Osteoblast (primary cell): ENCODE results near the gene ANGEL1. TPM values are rescaled to one million over a fixed set of nuclear protein-coding genes. Genes with fewer than 3 reads are reported as not detected.

Experiments
- DNase-seq: peaks from one replicate; pipeline ENCODE4 v3.0.0; 2011; ENCODE audit warnings: low spot score, mixed read lengths; ENCODE audit not compliant: insufficient read length; ENCODE audit errors: missing footprints
- H2AFZ ChIP-seq: 2 replicates; pipeline ENCODE4 v1.6.0; 2011; ENCODE audit warnings: mild to moderate bottlenecking, low read length
- H3K27ac ChIP-seq: 2 replicates; pipeline ENCODE4 v1.5.1; 2011; ENCODE audit warnings: mild to moderate bottlenecking, low read depth, low read length, moderate library complexity
- H3K27me3 ChIP-seq: 2 replicates; pipeline ENCODE4 v1.6.0; 2012; ENCODE audit warnings: mild to moderate bottlenecking, control low read depth, inconsistent platforms, low read length, moderate library complexity; ENCODE audit not compliant: insufficient read depth
- H3K36me3 ChIP-seq: 2 replicates; pipeline ENCODE4 v1.5.1; 2011; ENCODE audit warnings: mild to moderate bottlenecking, low read length, control low read depth, moderate library complexity; ENCODE audit not compliant: insufficient read depth
- H3K4me1 ChIP-seq: 2 replicates; pipeline ENCODE4 v1.5.1; 2011; ENCODE audit warnings: mild to moderate bottlenecking, low read length, control low read depth, moderate library complexity; ENCODE audit not compliant: insufficient read depth
- H3K4me2 ChIP-seq: 2 replicates; pipeline ENCODE4 v1.6.0; 2011; ENCODE audit warnings: mild to moderate bottlenecking, low read length; ENCODE audit not compliant: insufficient read depth
- H3K4me3 ChIP-seq: fragments of 200-600 bp; sonication (generic); 3 replicates; pipeline ENCODE4 v1.5.1; 2012; ENCODE audit warnings: mild to moderate bottlenecking, low read length, inconsistent platforms; ENCODE audit not compliant: insufficient read depth
- H3K79me2 ChIP-seq: 2 replicates; pipeline ENCODE4 v1.6.0; 2012; ENCODE audit warnings: mild to moderate bottlenecking, low read length, control low read depth, inconsistent platforms; ENCODE audit not compliant: insufficient read depth
- H3K9me3 ChIP-seq: 2 replicates; pipeline ENCODE4 v1.5.1; 2011; ENCODE audit warnings: low read depth, low read length, control low read depth
- H4K20me1 ChIP-seq: 2 replicates; pipeline ENCODE4 v1.6.0; 2012; ENCODE audit warnings: mild to moderate bottlenecking, low read length, control low read depth; ENCODE audit not compliant: insufficient read depth
- total RNA-seq: library from RNA; depleted of rRNA; stranded (reverse); fragments of >200 nt; gene quantifications from 2 replicates; pipeline ENCODE4 v1.2.3, GENCODE V29; 2012
- TF ChIP-seq, protein P1 (sequence below): IDR thresholded peaks from 2 replicates; pipeline ENCODE4 v1.5.1; 2011; ENCODE audit warnings: mild to moderate bottlenecking, low read depth, low read length, moderate library complexity; ENCODE audit errors: extremely low read depth

ANGEL1 gene
- total RNA-seq, 1 donor: 8.3 TPM

DNA sequence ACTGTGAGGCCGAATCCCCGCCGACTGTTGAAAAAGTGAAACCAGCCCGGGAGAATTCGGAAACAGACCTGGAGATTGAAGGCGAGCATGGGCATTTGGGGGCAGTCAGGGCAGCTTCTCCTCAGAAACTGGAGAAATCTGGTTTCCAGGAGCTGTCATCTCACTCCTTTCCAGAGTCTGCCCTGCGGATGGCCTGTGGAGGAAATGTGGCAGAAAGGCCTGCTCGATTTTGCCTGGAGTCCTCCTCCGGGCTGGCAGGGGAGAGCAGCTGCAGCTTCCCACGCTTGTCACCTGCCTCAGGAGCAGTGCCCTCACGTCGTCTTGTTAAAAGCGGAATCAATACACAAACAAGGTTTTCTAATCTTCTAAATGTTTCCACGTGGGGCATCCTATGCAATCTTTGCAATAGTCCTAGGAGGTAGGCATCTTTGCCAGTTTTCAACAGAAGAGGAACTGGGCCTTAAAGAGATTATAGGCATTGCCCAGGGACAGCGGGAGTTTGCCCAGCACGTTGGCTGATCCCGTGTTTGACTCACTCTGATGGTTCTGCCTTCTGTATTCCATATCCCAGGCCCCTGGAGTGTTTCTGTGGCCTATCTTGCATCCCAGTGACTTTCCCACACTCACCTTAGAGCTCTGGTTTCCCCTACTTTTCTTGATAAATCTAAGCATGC is 15.8 kb upstream of the ANGEL1 start:
- H3K27ac ChIP-seq: no peak overlapping the region
- no peaks in the 10 kb centered on the region for H3K9me3 ChIP-seq
- peak overlapping the region; percentile 92 for H2AFZ ChIP-seq
- peak overlapping the region; percentile 63 for H3K4me3 ChIP-seq
- no peak for DNase-seq
- H3K4me1 ChIP-seq: no peaks in the 10 kb centered on the region
- H4K20me1 ChIP-seq: no peaks in the 10 kb centered on the region
- no peaks in the 10 kb centered on the region for H3K27me3 ChIP-seq
- H3K4me2 ChIP-seq: peak overlapping the region; percentile 71
- no peaks in the 10 kb centered on the region for H3K79me2 ChIP-seq
- H3K36me3 ChIP-seq: no peaks in the 10 kb centered on the region
- TF ChIP-seq, protein P1, sequence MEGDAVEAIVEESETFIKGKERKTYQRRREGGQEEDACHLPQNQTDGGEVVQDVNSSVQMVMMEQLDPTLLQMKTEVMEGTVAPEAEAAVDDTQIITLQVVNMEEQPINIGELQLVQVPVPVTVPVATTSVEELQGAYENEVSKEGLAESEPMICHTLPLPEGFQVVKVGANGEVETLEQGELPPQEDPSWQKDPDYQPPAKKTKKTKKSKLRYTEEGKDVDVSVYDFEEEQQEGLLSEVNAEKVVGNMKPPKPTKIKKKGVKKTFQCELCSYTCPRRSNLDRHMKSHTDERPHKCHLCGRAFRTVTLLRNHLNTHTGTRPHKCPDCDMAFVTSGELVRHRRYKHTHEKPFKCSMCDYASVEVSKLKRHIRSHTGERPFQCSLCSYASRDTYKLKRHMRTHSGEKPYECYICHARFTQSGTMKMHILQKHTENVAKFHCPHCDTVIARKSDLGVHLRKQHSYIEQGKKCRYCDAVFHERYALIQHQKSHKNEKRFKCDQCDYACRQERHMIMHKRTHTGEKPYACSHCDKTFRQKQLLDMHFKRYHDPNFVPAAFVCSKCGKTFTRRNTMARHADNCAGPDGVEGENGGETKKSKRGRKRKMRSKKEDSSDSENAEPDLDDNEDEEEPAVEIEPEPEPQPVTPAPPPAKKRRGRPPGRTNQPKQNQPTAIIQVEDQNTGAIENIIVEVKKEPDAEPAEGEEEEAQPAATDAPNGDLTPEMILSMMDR: no peak

DNA sequence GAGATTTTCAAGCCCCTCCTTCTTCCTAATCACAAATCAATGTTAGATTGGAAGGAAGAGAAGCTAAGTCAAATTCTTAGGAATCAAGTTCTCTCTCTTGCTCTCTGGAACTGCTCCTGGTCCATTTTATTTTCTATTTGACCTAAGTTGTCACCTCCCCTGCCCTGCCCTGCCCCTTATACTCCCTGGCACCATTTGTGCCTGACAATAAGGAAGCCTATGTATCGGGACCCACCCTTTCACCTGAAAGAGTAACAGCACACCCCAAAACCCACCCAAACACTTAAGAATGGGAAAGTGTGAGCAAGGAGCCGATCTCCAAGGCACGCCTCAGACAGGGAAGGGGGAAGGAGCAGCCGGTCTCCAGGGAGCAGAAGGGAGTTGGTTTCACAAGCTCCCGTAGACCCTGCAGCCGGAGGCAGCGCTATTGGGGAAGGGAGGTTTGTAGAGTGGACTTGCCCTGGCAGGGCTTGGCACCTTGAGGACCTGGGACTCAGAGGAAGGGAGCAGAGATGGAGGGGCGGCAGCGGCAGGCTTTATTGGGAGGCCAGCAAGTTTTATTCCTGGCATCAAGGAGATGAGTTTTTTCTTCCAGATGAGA is 15.1 kb upstream of the ANGEL1 start:
- Histone ChIP-seq H3K79me2 (no peaks in the 10 kb centered on the region), H3K4me2 (peak overlapping the region; percentile 71), H3K36me3 (no peaks in the 10 kb centered on the region), H4K20me1 (no peaks in the 10 kb centered on the region), H3K27me3 (no peaks in the 10 kb centered on the region), H3K27ac (no peak overlapping the region), H2AFZ (peak overlapping the region; percentile 92), H3K4me1 (no peaks in the 10 kb centered on the region), H3K9me3 (no peaks in the 10 kb centered on the region), H3K4me3 (peak overlapping the region; percentile 63)
- TF ChIP-seq, protein P1: no peak
- no peak for DNase-seq

DNA sequence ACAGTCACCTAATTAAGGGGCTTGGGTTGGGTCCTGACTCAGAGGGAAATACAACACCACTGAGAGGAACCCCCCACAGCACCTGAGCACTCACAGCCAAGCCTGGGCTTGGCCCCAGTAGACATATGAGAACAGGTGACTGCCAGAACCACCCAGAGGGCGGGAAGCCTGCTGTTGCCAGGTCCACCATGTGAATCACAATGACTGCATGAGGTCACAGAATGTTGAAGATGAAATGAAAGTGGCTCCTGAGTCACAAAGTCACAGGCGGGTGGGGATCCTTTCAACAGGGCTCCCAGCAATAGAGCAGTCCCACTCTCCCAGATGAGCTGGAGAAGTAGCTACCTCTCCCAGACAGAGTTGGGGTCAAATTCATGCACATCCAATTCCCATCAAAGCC is 13.4 kb upstream of the ANGEL1 start, which contains the start of gene LRRC74A:
Gene LRRC74A (plus strand): TSS at position 287 of the 400 bp plus-strand sequence. CDS start 290 bp downstream, outside the sequence.
- Histone ChIP-seq H3K4me2 (no peak within 1 kb of the TSS), H3K4me3 (no peak within 1 kb of the TSS), H3K4me1 (no peaks in the 10 kb centered on the region), H3K27me3 (no peaks in the 10 kb centered on the region), H4K20me1 (no peaks in the 10 kb centered on the region), H2AFZ (no peak within 1 kb of the TSS), H3K79me2 (no peaks in the 10 kb centered on the region), H3K9me3 (no peaks in the 10 kb centered on the region), H3K36me3 (no peaks in the 10 kb centered on the region), H3K27ac (no peak within 1 kb of the TSS)
- no peak for DNase-seq
- TF ChIP-seq, protein P1: no peak

DNA sequence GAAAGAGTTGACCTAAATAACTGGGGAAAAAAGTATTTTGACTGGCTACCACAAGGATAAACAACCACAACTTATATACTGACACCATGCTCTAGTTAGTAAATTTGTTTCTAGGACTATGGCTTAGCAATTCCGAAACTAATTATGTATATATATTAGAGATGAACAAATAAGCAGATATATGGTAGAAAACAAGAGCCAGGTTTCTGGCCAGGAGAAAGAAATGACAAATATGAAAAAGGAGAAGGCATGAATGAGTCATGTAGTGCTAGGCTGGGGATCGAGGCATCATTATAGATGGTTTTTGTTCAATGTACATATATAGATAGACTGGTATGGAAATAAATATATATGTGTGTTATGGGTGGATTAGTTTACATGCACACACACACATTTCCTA is 8.0 kb upstream of the ANGEL1 start:
- H2AFZ ChIP-seq: no peak overlapping the region
- no peak for DNase-seq

More for the DNA sequence above, 8.0 kb upstream of the ANGEL1 start:
- H3K79me2 ChIP-seq: no peaks in the 10 kb centered on the region
- no peaks in the 10 kb centered on the region for H3K36me3 ChIP-seq
- H3K4me2 ChIP-seq: no peak overlapping the region
- TF ChIP-seq, protein P1: no peak
- H3K4me3 ChIP-seq: no peak overlapping the region
- no peaks in the 10 kb centered on the region for H3K4me1 ChIP-seq
- no peak overlapping the region for H3K27ac ChIP-seq
- peaks cover 18% of the 10 kb centered on the region for H3K27me3 ChIP-seq
- H4K20me1 ChIP-seq: no peaks in the 10 kb centered on the region
- H3K9me3 ChIP-seq: no peaks in the 10 kb centered on the region
